SK-MEL-5 (cell line): ENCODE measurements around the gene MPRIP. TPM values are rescaled to one million over a fixed set of nuclear protein-coding genes. Genes with fewer than 3 reads are reported as not detected.

Source experiments
- DNase-seq: peaks from one replicate; pipeline ENCODE4 v3.0.0-alpha.2; 2016; ENCODE audit warnings: low read depth, low spot score
- in situ Hi-C: cut with HindIII; loops from 2 replicates; pipeline ENCODE4 v1.10.0; 2016; ENCODE audit warnings: low sequenced_read_pairs, high pct_unique_total_duplicates, low pct_unique_long_range_greater_than_20kb
- total RNA-seq: library from RNA; depleted of rRNA; stranded (reverse); fragments of >200 nt; shearing (Covaris generic); gene quantifications from 2 replicates; pipeline ENCODE4 v1.2.3, GENCODE V29; 2014

Gene MPRIP
- total RNA-seq, 1 experiment from 2014 or later = 85.5 TPM

DNA sequence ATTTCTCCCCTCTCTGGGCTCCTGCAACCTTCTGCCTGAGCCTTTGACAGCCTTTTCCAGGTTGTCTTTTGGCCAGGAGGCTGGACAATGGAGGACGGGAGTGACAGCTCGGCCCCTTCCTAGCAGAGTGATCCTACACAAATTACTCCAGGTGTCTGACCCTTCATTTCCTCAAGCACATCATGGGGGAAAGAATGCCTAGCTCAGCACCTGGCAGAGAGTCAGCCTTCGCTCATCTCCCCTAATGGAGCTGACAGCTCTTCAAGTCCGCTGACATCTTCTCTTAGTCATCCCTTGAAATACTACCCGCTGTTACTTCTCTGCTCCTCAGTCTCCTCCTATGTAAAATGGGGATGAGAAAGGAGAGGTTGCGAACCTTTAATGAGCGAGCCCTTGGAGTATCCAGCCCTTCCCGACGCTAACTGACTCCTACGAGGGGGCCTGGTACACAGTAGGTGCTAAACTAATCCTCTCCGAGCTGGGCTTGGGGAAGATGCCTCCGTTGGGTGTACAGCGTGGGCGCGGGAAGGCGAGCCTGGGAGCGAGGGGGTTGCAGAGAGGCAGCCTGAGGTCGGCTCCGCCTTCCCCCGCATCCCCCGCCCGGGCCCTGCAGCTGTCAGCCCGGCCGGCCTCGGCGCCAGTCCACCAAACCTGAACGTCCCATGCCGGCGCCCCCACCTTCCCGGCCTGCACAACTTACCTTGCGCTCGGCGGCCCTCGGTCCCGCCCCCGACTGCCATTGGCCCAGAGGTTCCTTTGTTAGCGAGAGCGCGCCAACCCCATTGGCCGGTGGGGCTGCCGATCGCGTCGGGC, 480 bp upstream of the MPRIP start:
- in situ Hi-C loops = no loop called here
- DNase-seq = peak; percentile 96

DNA sequence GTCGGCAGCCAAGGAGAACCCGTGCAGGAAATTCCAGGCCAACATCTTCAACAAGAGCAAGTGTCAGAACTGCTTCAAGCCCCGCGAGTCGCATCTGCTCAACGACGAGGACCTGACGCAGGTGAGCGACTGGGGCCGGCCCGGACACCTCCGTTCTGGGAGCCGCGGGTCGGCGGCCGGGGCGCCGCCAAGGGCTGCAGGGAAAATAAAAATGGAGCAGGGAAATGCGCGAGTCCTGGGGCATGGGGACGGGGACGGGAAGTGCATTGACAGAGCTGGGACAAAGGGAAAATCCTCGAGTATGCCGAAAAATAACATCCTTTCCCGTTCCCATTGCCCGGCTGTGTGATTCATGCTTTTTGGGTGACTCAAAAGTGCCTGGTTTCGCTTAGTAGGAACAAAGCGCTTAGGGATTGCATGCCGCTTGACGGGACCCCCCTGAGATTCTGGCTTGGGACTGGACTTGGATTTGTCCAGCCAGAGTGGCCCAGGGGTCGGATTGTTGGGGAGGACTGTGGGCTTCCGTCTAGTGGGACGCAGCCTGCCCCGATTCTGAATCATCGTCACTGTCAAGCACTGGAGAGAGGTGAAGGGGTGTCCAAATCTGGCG, 699 bp downstream of the MPRIP start:
- DNase-seq = no peak

DNA sequence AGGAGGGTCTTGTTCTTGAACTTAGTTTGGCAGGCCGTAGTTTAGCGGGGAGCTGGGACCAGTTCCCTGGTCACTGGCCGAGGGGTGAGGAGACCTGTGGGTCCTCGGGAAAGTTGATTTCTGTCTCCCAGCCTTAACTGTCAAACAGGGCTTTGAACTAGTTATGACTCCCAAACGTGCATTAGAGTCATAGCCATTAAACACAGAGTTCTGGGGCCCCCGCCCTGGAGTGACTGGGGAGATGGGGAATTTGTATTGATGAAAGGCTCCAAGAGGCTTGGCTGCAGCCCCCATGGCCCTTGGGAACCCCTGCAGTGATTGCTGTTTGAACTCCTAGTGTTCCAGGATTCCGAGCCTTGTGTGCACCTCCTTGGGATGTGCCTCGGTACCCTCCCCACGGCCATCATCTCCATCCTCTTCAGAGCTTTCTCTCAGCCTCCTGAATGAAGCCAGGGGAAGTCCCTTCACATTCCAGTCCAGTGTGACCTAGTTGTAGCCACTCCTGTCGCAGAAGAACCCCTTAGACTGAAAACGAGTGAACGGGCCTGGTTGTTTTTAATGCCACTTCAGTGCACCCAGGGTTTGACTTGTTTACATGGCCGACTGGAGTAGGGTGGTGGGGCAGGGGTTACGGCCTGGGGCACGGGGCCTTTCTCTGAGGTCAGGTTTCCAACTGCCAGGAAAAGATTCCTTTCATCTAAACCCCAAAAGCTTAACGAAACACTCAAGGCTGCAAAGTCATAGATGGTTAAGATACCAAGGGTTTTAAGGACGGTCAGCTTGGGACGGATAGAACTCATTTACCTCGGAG, 1.4 kb downstream of the MPRIP start:
- no peak for DNase-seq

More for the DNA sequence above, 699 bp downstream of the MPRIP start:
- in situ Hi-C loops = no loop called here

DNA sequence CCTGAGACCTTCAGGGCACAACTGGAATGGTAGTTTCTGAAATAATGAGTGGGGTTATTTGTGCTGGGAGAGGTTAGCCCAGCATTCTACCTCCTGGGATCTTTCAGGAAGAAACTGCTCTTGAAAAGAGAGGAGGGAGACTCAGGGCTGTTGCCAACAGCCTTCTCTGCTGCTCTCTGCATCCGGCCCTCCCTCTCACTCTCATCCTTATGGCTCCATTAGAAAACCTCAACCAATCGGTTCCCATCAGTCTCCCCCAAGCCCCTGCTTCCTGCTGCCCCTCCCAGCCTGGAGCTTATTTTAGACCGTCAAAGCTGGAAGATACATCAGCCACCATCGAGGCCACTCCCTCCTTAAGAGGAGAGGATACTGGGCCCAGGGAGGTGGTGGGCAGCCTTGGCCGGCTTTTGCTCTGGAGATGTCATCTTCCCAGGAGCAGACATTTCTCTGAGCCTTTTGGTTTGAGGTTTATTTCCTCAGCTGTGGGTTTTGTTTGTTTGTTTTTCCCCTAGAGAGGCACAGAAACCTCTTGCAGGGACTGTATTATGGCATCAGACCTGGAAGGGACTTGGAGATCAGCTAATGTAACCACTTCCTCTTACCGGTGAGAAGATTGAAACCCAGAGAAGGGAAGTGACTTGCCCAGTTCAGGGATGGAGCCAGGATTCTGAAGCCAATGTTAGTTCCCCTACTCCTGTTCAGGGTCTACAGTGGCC, 2.7 kb downstream of the MPRIP start:
- DNase-seq = peak; percentile 76
- in situ Hi-C loops = no loop called here

More for the DNA sequence above, 1.4 kb downstream of the MPRIP start:
- in situ Hi-C loops = no loop called here

DNA sequence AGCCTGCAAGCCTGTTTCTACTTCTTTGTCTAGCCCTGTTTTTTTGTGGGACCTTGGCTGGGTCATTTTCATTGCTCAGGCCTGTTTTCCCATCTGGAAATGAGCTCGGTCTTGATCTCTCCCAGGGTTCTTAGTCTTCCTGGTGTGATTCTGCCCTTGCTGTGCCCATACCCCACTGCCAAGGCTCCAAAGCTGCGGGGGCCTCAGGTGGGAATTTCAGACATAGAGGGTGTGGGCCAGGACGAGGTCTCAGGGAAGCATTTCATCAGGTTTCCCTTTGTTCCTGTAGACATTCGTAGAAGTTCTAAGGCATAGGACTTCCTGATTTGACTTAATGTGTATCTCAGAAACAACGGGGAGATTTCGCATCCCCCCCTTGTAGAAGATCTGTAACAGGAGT, 5.8 kb downstream of the MPRIP start:
- DNase-seq = no peak
- in situ Hi-C loops = no loop called here

DNA sequence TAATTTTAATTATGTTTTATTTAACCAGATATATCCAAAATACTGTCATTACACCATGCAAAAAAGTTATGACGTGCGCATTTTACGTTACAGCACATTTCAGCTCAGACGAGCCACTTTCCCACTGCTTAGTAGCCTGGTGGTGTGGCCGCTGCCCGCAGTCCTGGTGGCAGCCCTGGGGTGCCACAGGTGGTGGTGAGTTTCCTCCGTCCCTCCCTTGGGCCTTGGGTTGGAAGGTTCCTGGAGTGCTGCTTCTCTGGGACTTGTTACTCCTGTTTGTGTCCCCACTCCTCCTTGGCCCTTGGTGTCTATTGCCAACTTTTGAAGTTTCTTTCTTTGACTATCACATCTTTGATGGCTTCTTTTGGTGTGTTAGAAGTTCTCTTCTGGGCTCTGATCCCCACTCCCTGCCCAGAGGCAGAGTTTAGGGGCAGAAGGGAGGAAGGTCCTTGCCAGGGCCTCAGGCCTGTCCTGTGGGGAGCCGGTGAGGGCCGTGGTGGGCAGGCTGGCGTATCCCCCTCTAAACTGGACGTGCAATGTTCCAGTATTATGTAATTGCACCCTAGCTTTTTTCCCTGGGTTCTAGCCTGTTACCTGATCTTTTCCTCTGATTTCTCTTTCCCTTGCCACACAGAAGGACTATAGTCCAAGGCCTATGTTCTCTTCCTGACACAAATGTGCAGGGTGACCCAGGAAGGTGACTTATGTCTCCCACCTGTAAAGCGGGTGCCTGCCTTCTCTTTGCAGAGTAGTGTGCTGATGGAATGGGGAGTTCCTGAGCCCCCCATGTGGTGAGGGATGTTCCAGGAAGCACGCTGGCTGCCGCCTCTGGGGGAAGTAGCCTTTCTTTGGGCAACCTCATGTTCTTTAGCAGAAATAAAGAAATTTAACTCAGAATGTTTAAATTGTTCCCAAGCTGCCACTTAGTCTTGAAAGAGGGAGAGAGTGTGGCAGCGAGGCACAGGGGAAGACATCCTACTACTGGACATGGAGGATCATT, 8.4 kb downstream of the MPRIP start:
- in situ Hi-C loops = no loop called here

DNA sequence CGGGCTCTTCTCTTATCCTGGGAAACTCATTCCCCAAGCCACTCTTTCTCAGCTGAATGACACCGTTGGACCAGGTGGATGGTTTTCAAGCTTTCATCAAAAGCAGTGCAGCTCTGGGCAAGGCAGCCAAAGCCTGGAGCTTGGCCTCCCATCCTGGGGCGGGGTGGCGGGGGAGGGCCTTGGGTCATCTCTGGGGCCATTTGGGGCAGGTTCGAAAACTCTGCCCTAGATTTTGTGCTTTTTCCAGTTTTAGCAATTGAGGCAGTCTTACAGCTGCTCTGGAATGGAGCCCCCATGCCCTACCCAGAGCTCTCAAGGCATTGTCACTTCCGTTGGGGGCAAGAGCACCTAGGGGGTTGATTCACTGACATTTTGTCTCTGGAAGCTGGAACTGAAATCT, 9.1 kb downstream of the MPRIP start:
- in situ Hi-C loops = no loop called here
- DNase-seq = no peak

More for the DNA sequence above, 8.4 kb downstream of the MPRIP start:
- DNase-seq = no peak

DNA sequence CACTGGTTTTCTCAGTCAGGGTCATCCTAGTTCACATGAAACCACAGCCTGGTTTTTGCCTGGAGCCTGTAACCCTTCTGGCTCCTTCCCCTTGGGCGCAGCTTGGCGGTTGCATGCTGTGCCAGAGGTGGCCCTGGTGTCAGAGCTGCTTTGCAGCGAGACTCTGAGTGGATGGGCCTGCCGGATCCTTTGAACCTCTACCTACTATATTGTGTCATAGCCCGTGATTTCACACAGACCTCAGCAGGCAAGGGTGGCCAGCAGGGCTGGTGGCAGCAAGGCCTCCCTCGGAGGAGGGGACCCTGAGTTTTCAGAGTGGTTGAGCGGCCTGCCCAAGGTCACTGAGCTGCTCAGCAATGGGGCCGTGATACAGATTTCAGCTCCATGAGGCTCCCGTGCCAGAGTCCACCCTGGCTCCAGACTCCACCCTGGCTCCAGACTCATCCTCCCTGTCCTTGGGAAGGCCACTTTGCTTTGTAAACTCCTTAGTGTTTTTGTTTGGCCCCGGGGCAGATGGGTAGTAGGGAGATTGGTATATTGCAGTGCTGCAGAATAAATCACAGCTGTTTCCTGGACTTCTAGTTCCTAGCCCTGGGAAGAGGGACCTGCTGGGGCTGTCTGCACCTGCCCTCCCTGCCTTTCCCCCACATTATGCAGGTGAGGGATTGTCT, 9.7 kb downstream of the MPRIP start:
- in situ Hi-C loops = no loop called here
- no peak for DNase-seq

DNA sequence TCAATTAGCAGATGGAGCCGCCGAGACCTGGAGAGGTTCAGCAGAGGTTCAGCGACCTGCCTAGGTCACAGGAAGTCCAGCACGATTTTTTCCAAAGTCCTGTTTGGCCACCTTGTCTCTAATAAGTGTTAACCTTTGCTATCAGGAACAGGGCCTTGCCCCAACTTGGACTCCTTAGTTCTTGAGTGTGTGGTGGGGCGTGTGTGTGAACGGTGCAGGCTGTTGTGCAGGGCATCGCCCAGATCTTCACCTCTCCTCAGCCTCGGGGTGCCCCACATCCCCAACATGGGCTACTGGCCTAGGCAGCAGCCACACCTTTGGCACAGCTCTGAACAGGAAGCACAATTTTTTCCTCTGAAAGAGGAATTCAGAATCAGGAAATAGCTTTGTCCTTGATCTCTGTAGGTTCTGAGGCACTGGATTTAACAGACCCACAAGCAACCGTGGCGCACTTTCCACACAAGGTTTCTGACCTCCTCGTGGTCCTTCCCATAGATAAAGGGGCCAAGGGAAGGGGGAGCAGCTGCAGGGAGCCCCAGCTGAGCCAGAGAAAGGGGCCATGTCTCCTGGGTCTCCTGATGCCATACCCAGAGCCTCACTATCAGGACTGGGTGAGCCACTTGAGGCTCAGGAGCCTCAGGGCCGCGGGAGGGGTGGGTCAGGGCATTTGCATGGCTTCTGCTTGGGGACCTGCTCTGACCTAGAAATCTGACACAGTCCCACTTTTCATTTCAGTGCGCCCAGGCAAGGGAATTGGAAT, 10.4 kb downstream of the MPRIP start:
- in situ Hi-C loops = no loop called here
- no peak for DNase-seq

DNA sequence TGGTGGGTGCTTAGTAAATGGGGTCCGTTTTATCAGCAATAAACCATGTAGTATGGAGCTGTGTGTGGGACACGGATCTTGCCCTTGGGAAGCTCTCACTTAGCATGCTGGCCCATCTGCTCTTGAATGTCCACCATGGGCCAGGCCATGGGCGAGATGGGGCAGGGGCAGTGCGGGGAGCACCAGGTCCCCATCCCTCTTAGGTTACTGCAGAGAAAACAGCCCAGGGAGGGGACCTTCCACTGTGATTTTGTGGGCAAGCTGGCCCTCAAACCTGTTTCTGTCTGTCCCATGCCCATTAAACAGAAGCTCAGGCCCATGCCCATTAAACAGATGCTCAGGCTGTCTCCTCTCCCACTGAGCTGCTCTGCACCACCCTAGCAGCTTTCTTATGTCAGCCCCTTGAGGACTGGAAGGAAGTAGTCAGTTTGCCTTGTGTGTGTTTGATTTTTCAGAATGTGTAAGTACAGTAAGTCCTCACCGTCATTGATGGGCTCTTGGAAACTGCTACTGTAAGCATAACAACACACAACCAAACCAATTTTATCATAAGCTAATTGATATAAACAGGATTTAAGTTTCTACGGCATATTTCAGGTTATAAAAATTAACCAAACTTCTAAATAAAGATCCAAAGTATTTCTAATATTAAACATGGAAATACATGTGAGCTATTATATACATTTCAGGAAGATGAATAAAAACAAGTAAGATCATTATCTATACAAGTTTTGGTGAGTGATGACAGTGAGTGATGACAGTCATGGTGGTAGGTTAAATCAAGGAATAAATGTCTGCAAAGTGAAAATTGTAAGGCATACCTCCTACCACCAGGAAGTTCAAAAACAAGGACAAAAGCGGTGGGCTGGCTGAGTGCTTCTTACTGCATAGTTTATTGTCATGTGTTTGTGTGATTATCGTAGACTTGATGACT, 11.5 kb downstream of the MPRIP start:
- in situ Hi-C loops = no loop called here

DNA sequence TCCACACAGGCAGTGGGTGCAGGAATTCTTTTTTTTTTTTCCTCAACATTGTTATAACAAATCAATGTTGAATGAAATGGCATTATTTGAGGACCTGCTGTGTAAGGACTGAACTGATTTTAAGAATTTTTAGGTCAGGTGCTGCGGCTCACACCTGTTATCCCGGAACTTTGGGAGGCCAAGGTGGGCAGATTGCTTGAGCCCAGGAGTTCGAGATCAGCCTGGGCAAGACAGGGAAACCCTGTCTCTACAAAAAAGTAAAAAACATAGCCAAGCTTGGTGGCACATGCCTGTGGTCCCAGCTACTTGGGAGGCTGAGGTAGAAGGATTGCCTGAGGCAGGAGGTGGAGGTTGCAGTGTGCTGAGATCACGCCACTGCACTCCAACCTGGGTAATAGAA, 12.4 kb downstream of the MPRIP start:
- in situ Hi-C loops = no loop called here
- no peak for DNase-seq

More for the DNA sequence above, 11.5 kb downstream of the MPRIP start:
- no peak for DNase-seq

DNA sequence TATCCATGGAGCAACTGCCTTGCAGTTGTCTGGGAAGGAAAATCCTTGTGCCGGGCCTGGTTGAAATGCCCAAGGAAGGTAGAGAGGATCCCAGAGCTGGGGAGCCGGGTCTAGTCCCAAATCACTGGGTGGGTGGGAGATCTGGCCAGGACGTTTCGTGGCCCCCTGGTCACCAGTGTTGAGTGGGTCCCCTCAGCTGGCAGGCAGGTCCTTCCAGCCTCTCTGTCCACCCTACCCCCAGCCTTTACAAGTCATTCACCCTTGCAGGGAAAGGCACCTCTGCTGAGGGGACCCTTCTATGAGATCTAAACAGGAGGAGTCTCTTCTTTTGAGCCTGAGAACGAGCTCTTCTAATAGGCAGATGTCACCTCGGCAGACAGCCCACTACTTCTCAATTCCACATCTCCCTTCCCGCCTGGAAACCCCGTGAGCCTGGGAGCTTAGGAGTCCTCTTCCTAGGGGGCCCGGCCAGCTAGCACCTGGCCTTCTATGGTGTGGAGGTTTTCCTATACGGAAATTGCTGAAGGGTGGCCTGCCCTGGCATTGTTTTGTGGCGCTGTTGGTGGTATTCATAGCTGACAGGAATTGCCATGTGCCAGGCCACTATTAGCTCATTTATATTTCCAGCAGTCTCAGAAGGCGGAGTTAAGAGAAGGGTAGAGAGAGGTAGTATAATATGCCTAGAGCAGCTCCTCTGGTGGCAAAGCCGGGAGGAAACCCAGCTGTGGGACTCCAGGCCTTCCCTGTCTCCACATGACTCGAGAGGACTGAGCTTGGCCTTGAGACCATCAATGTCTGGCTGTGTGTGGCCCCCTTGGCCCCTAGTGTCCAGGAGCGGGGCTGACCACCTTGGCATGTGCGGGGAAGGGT, 13.3 kb downstream of the MPRIP start:
- DNase-seq = no peak
- in situ Hi-C loops = no loop called here

DNA sequence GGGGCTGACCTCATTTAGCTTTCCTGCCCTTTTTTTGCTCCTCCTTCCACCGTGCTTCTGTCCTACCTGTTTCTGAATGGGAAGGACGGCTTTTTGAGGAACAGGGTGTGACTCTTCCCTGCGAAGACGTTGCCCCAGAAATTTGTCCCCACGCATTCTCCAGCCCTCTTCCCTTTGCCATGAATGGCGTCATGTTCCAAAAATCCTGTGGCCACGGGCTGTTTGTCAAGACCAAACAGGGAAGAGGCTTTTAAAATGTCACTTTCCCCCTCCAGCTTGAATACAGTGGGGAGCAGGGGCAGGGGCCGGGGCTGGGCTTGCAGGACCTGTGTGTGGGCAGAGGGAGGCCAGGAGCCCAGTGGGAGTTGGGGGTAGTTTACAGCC, 13.9 kb downstream of the MPRIP start:
- no peak for DNase-seq
- in situ Hi-C loops = no loop called here

DNA sequence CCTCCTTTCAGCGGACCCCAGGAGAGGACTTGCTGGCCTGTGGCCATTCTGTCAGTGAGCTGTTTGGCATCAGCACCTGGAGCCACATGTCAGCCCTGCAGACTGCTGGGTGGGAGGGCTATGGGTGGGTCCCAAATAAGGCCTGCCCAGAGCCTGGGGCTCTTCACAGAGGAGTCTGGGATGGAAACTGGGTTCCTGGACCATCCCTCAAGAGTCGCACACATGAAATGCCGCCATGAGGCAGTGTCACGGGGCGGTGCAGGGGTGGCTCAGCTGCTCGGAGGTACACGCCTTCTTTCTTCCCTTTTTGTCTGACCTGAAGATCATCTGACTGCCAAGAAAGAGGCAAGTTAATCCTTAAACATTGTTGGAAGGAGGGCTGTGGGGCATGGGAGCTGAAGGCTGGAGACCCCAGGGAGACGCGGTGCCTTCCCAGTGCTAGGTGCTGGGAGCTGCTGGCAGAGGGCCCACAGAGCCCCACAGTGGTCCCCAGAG, 14.8 kb downstream of the MPRIP start:
- in situ Hi-C loops = no loop called here
- no peak for DNase-seq
